Right lobe of liver (tissue), 6 donors: ENCODE measurements around the gene DIPK1C. TPM values are rescaled to one million over a fixed set of nuclear protein-coding genes. Genes with fewer than 3 reads are reported as not detected.

Experiments
- ATAC-seq, 4 donors: fragments of 200-7000 bp; cut with Tn5 transposase; one replicate each; pipeline ENCODE4 v1.9.1; 2020; ENCODE audit warnings: mild to moderate bottlenecking in 4 of 4, moderate library complexity in 4 of 4
- DNase-seq, 3 donors: peaks; one replicate each; pipeline ENCODE4 v3.0.0-alpha.2; 2020
- H3K27ac ChIP-seq, 3 donors: fragments of 200-600 bp; one replicate each; pipeline ENCODE4 v1.8.0; 2022
- H3K27me3 ChIP-seq, 2 donors: fragments of 200-600 bp; one replicate each; pipeline ENCODE4 v1.8.0; 2022
- H3K36me3 ChIP-seq, 4 donors: fragments of 200-600 bp; sonication (generic) in 1 of 4; one replicate each; pipeline versions ENCODE4 v1.5.1 to v1.8.0; 2017 to 2022; ENCODE audit warnings: control low read depth in 1 of 4
- H3K4me1 ChIP-seq, 4 donors: fragments of 200-600 bp; sonication (generic) in 1 of 4; one replicate each; pipeline versions ENCODE4 v1.5.1 to v1.8.0; 2017 to 2022; ENCODE audit warnings: control low read depth in 1 of 4
- H3K4me3 ChIP-seq, 3 donors: fragments of 200-600 bp; one replicate each; pipeline ENCODE4 v1.8.0; 2022
- H3K9me3 ChIP-seq, 4 donors: fragments of 200-600 bp; sonication (generic) in 1 of 4; one replicate each; pipeline versions ENCODE4 v1.5.1 to v1.8.0; 2017 to 2022; ENCODE audit warnings: control low read depth in 1 of 4
- CTCF ChIP-seq, 4 donors: fragments of 200-600 bp in 3 of 4; fragments of 450-650 bp in 1 of 4; IDR thresholded peaks; one replicate each; pipeline versions ENCODE4 v1.5.1 to v1.8.0; 2016 to 2022; ENCODE audit warnings: antibody characterized with exemption in 4 of 4, mild to moderate bottlenecking in 2 of 4
- POLR2A ChIP-seq: fragments of 450-650 bp; IDR thresholded peaks from one replicate; pipeline ENCODE4 v1.6.1; 2017; ENCODE audit warnings: antibody characterized with exemption, mild to moderate bottlenecking
- WGBS: methylation state at CpG from one replicate; pipeline ENCODE4 v1.1.6; 2018; ENCODE audit warnings: low coverage, low lambda C conversion rate; ENCODE audit not compliant: insufficient coverage; ENCODE audit errors: missing lambda C conversion rate; 5-methylcytosine and 5-hydroxymethylcytosine counted together
- intact Hi-C, 2 donors: fragments of 100-400 bp; cut with DNase I; formaldehyde crosslinking; loops; one replicate each; pipeline versions ENCODE4 v1.11.2 to v1.14.1; 2022
- total RNA-seq, 6 experiments: library from RNA; depleted of rRNA in 2 of 6; stranded (reverse); fragments of >200 nt in 2 of 6; fragmentation: NEBNext Ultra II Directional in 3 of 6; extraction: Animal tissue kit (Norgen Biotek cat#: 25700) in 3 of 6; gene quantifications; one replicate each; pipeline versions ENCODE4 v1.1.0 to v1.2.4, GENCODE V29; 2016 to 2023
- donor health status: DM: no; HTN: yes; CAD: no.
- donor health status: DM: no; HTN: no; CAD: no.
- donor health status: DM: no; HTN: no; CAD: no.
- donor health status: DM: no; HTN: yes; CAD: no.
- donor health status: DM: no; HTN: yes; CAD: no.

Gene DIPK1C
- total RNA-seq, 6 experiments from 2014 or later = 0.06 to 0.37 (median 0.20) TPM; not detected in 3

DNA sequence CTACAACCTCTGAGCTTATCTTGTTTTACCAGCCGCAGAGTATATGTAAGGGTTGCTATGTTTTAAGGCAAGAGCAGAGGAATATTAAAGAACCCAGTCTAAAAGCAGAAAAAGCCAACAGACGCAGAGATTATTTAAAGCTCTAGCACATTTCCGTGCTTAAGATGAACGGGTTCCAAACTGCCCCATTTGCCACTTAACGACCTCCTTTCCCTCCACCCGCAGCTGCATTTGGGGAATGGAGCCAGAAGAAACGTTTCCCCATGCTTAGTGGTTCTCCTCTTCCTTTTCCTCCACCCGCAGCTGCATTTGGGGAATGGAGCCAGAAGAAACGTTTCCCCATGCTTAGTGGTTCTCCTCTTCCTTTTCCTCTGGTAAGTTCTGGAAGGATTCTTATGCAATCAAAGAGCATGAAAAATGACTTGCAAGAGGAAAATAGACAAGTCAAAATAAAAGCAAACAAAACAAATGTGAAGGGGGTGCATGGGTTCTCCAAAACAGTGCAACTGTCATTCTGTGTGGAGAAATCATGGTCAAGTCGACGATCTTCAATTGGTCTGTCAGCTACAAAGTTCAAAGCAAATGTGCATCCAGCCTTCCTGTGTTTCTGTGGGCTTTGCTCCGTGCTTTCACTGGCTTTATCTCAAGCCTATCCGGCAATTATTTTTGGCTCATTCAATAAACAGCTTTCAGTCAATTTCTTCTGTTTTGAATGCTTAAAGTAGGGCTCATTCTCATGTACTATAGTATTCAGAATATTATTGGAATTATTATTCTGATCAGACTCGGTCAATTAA is 57.8 kb downstream of the DIPK1C start:
- intact Hi-C loops = no loop called here
- 37% methylated on average over 11 of the region's 14 CpGs for WGBS
- no peaks in the 10 kb centered on the region for H3K4me1 ChIP-seq
- no peak overlapping the region for H3K27ac ChIP-seq
- peak in 3 of 4 donors; percentile 34 to 53 (median 47) for ATAC-seq
- H3K27me3 ChIP-seq = no peaks in the 10 kb centered on the region
- TF ChIP-seq CTCF (IDR thresholded peaks at IDR 0.05) = no peak
- no peak for TF ChIP-seq POLR2A
- no peaks in the 10 kb centered on the region for H3K36me3 ChIP-seq
- H3K4me3 ChIP-seq = no peak overlapping the region
- DNase-seq = no peak
- H3K9me3 ChIP-seq = no peaks in the 10 kb centered on the region

- intact Hi-C loops = no loop called here
- Histone ChIP-seq H3K36me3 (no peaks in the 10 kb centered on the region), H3K9me3 (no peaks in the 10 kb centered on the region), H3K4me3 (no peak overlapping the region), H3K4me1 (no peaks in the 10 kb centered on the region), H3K27me3 (no peaks in the 10 kb centered on the region), H3K27ac (no peak overlapping the region)
- DNase-seq (no peak), ATAC-seq (no peak)
- TF ChIP-seq CTCF (IDR thresholded peaks at IDR 0.05) (no peak), POLR2A (no peak)
- WGBS = 80% methylated on average over 1 of the region's 7 CpGs
Observed at GRCh38 chr18:74397572-74397971, 59.5 kb downstream of the DIPK1C start.

- no peaks in the 10 kb centered on the region for H3K36me3 ChIP-seq
- 61% methylated on average over 13 of the region's 16 CpGs for WGBS
- H3K4me3 ChIP-seq = no peak overlapping the region
- H3K9me3 ChIP-seq = no peaks in the 10 kb centered on the region
- DNase-seq = no peak
- H3K4me1 ChIP-seq = no peaks in the 10 kb centered on the region
- H3K27ac ChIP-seq = no peak overlapping the region
- intact Hi-C loops = no loop called here
- peak in 3 of 4 donors; percentile 34 to 65 (median 55) for ATAC-seq
- no peaks in the 10 kb centered on the region for H3K27me3 ChIP-seq
- TF ChIP-seq CTCF (IDR thresholded peaks at IDR 0.05) (no peak), POLR2A (no peak)
Observed at GRCh38 chr18:74396171-74397169, 60.6 kb downstream of the DIPK1C start.

GRCh38 chr18:74395648-74396154 is 61.4 kb downstream of the DIPK1C start:
- TF ChIP-seq POLR2A = no peak
- no peak for TF ChIP-seq CTCF (IDR thresholded peaks at IDR 0.05)
- Histone ChIP-seq H3K4me3 (no peak overlapping the region), H3K9me3 (no peaks in the 10 kb centered on the region), H3K27me3 (no peaks in the 10 kb centered on the region), H3K36me3 (no peaks in the 10 kb centered on the region), H3K27ac (no peak overlapping the region), H3K4me1 (no peaks in the 10 kb centered on the region)
- WGBS = 76% methylated on average over 4 of the region's 9 CpGs
- peak in 1 of 3 donors; percentile 62 for DNase-seq
- peak in 1 of 4 donors; percentile 92 for ATAC-seq
- intact Hi-C loops = no loop called here
